ENCODE data around the gene TSC2. TPM values are rescaled to one million over a fixed set of nuclear protein-coding genes. Genes with fewer than 3 reads are reported as not detected.

Gene TSC2
- total RNA-seq, 1 donor from 2014 or later: 64.1 TPM

- peak overlapping the region; percentile 59 for H3K4me3 ChIP-seq (ENCODE audit: low read depth, low read length)
- DNase-seq (ENCODE audit: low read depth): no peak
- no peak for TF ChIP-seq CTCF (conservative IDR thresholded peaks at IDR 0.05; ENCODE audit: low read depth, low read length)
Measured at GRCh38 chr16:2027024-2028010, 20.5 kb upstream of the TSC2 start.

GRCh38 chr16:2028146-2028545 is 19.6 kb upstream of the TSC2 start:
- no peak for TF ChIP-seq CTCF (conservative IDR thresholded peaks at IDR 0.05; ENCODE audit: low read depth, low read length)
- no peak for DNase-seq (ENCODE audit: low read depth)
- no peak overlapping the region for H3K4me3 ChIP-seq (ENCODE audit: low read depth, low read length)

- no peak for DNase-seq (ENCODE audit: low read depth)
- no peak overlapping the region for H3K4me3 ChIP-seq (ENCODE audit: low read depth, low read length)
- TF ChIP-seq CTCF (conservative IDR thresholded peaks at IDR 0.05; ENCODE audit: low read depth, low read length): no peak
Measured at GRCh38 chr16:2028620-2029220, 19.1 kb upstream of the TSC2 start.

- H3K4me3 ChIP-seq (ENCODE audit: low read depth, low read length): no peak overlapping the region
- TF ChIP-seq CTCF (conservative IDR thresholded peaks at IDR 0.05; ENCODE audit: low read depth, low read length): no peak
- DNase-seq (ENCODE audit: low read depth): no peak
Measured at GRCh38 chr16:2029350-2029749, 18.4 kb upstream of the TSC2 start.

- no peak overlapping the region for H3K4me3 ChIP-seq (ENCODE audit: low read depth, low read length)
- no peak for TF ChIP-seq CTCF (conservative IDR thresholded peaks at IDR 0.05; ENCODE audit: low read depth, low read length)
- DNase-seq (ENCODE audit: low read depth): no peak
Measured at GRCh38 chr16:2030036-2030435, 17.7 kb upstream of the TSC2 start.

GRCh38 chr16:2031081-2031577 is 16.7 kb upstream of the TSC2 start:
- no peak for TF ChIP-seq CTCF (conservative IDR thresholded peaks at IDR 0.05; ENCODE audit: low read depth, low read length)
- no peak overlapping the region for H3K4me3 ChIP-seq (ENCODE audit: low read depth, low read length)

More at GRCh38 chr16:2031081-2031577, 16.7 kb upstream of the TSC2 start:
- no peak for DNase-seq (ENCODE audit: low read depth)

Measured in epithelial cell of proximal tubule (primary cell).